ENCODE measurements around the gene MYLK. TPM values are rescaled to one million over a fixed set of nuclear protein-coding genes. Genes with fewer than 3 reads are reported as not detected.

The MYLK gene
- total RNA-seq, 2 donors from 2014 or later = 4.7 to 6.6 TPM

DNA sequence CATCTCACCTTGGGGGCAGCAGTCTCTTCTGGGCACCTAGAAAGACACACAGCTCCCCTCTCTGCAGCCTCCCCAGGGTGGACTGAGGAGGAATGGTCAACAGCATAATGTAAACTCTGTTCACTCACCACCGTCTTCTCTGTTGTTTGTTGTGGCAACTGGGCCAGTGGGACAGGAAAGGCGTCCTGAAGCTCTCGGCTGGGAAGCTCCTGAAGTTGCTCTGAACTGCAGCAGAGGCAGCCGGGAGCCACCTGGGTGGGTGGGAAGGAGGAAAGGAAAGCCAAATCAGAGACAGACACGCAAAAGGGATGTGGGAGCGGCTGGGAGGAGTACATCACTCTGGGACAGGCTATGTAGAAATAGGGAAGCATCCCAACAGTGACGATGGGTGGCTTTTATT is 52.7 kb downstream of the MYLK start:
- Histone ChIP-seq H3K36me3 (ENCODE audit: control insufficient read depth, insufficient read depth, low read length) (no peaks in the 10 kb centered on the region), H3K4me3 (ENCODE audit: low read length) (no peak overlapping the region), H3K9ac (ENCODE audit: extremely low read depth, low read length, poor library complexity, severe bottlenecking) (no peak overlapping the region), H3K27me3 (ENCODE audit: control insufficient read depth, insufficient read depth, low read length, poor library complexity, severe bottlenecking) (no peaks in the 10 kb centered on the region), H3K27ac (ENCODE audit: low read depth, low read length) (no peak overlapping the region), H3K4me1 (ENCODE audit: control insufficient read depth, insufficient read depth, low read length) (no peaks in the 10 kb centered on the region), H3K9me3 (ENCODE audit: control insufficient read depth, low read length) (peaks cover 26% of the 10 kb centered on the region)
- DNase-seq = no peak
- H3K4me1 Mint-ChIP-seq = no peaks in the 10 kb centered on the region
- TF ChIP-seq, protein P1, sequence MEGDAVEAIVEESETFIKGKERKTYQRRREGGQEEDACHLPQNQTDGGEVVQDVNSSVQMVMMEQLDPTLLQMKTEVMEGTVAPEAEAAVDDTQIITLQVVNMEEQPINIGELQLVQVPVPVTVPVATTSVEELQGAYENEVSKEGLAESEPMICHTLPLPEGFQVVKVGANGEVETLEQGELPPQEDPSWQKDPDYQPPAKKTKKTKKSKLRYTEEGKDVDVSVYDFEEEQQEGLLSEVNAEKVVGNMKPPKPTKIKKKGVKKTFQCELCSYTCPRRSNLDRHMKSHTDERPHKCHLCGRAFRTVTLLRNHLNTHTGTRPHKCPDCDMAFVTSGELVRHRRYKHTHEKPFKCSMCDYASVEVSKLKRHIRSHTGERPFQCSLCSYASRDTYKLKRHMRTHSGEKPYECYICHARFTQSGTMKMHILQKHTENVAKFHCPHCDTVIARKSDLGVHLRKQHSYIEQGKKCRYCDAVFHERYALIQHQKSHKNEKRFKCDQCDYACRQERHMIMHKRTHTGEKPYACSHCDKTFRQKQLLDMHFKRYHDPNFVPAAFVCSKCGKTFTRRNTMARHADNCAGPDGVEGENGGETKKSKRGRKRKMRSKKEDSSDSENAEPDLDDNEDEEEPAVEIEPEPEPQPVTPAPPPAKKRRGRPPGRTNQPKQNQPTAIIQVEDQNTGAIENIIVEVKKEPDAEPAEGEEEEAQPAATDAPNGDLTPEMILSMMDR (conservative IDR thresholded peaks at IDR 0.05) = no peak
- peaks cover 26% of the 10 kb centered on the region for H3K9me3 Mint-ChIP-seq
- H3K27me3 Mint-ChIP-seq (ENCODE audit: insufficient read depth) = no peaks in the 10 kb centered on the region
- peaks cover 10% of the 10 kb centered on the region for H3K36me3 Mint-ChIP-seq (ENCODE audit: low read depth)
- no peak overlapping the region for H3K4me3 Mint-ChIP-seq
- 88 to 94% methylated on average over 6 to 7 of the region's 7 CpGs for WGBS, 2 experiments (ENCODE audit: insufficient coverage in 1 of 2, insufficient read length in 1 of 2)
- no peak overlapping the region for H3K27ac Mint-ChIP-seq

GRCh38 chr3:123821920-123822319 is 62.2 kb downstream of the MYLK start:
- Mint-ChIP-seq H3K27me3 (ENCODE audit: insufficient read depth) (peaks cover 2% of the 10 kb centered on the region), H3K4me1 (peaks cover 23% of the 10 kb centered on the region), H3K9me3 (peaks cover 21% of the 10 kb centered on the region), H3K36me3 (ENCODE audit: low read depth) (peaks cover 8% of the 10 kb centered on the region), H3K4me3 (no peak overlapping the region), H3K27ac (no peak overlapping the region)
- Histone ChIP-seq H3K27ac (ENCODE audit: low read depth, low read length) (no peak overlapping the region), H3K4me3 (ENCODE audit: low read length) (no peak overlapping the region), H3K9ac (ENCODE audit: extremely low read depth, low read length, poor library complexity, severe bottlenecking) (no peak overlapping the region), H3K27me3 (ENCODE audit: control insufficient read depth, insufficient read depth, low read length, poor library complexity, severe bottlenecking) (peaks cover 9% of the 10 kb centered on the region), H3K36me3 (ENCODE audit: control insufficient read depth, insufficient read depth, low read length) (no peaks in the 10 kb centered on the region), H3K9me3 (ENCODE audit: control insufficient read depth, low read length) (peaks cover 17% of the 10 kb centered on the region), H3K4me1 (ENCODE audit: control insufficient read depth, insufficient read depth, low read length) (no peaks in the 10 kb centered on the region)
- no peak for DNase-seq
- TF ChIP-seq, protein P1 (conservative IDR thresholded peaks at IDR 0.05) = no peak
- WGBS, 2 experiments (ENCODE audit: insufficient coverage in 1 of 2, insufficient read length in 1 of 2) = 80% methylated on average over 1 of the region's 1 CpG; no CpG with 5 or more reads in 1 of the 2 experiments

GRCh38 chr3:123819949-123820348 is 64.2 kb downstream of the MYLK start:
- peaks cover 6% of the 10 kb centered on the region for H3K36me3 Mint-ChIP-seq (ENCODE audit: low read depth)
- H3K4me1 ChIP-seq (ENCODE audit: control insufficient read depth, insufficient read depth, low read length) = no peaks in the 10 kb centered on the region
- H3K27ac Mint-ChIP-seq = no peak overlapping the region
- H3K27me3 Mint-ChIP-seq (ENCODE audit: insufficient read depth) = peaks cover 2% of the 10 kb centered on the region
- peaks cover 13% of the 10 kb centered on the region for H3K9me3 Mint-ChIP-seq
- H3K27ac ChIP-seq (ENCODE audit: low read depth, low read length) = no peak overlapping the region
- H3K9me3 ChIP-seq (ENCODE audit: control insufficient read depth, low read length) = peaks cover 10% of the 10 kb centered on the region
- peaks cover 22% of the 10 kb centered on the region for H3K27me3 ChIP-seq (ENCODE audit: control insufficient read depth, insufficient read depth, low read length, poor library complexity, severe bottlenecking)
- H3K4me3 ChIP-seq (ENCODE audit: low read length) = no peak overlapping the region
- no peaks in the 10 kb centered on the region for H3K36me3 ChIP-seq (ENCODE audit: control insufficient read depth, insufficient read depth, low read length)
- peaks cover 23% of the 10 kb centered on the region for H3K4me1 Mint-ChIP-seq
- no peak overlapping the region for H3K9ac ChIP-seq (ENCODE audit: extremely low read depth, low read length, poor library complexity, severe bottlenecking)
- TF ChIP-seq, protein P1 (conservative IDR thresholded peaks at IDR 0.05) = no peak
- WGBS, 2 experiments (ENCODE audit: insufficient coverage in 1 of 2, insufficient read length in 1 of 2) = 93 to 100% methylated on average over 1 of the region's 1 CpG
- no peak overlapping the region for H3K4me3 Mint-ChIP-seq
- peak; percentile 53 for DNase-seq

Data from endodermal cell (in vitro differentiated cells).